NCI-H2227 (cell line): ENCODE data around the gene THAP5.
A peak's percentile ranks its signal among the peaks of the same experiment; 100 is the strongest.
"Not testable (repeated sequence)": the region's sequence is repeated elsewhere in the genome, so short reads cannot be mapped to it uniquely, and the experiment has no call there.

Experiments used
- DNase-seq: peaks from one replicate; lab custom pipeline; 2025; ENCODE audit not compliant: unreplicated experiment; lab: John Stamatoyannopoulos, UW

THAP5 gene

GRCh38 chr7:108585843-108586242, 16.3 kb upstream of the THAP5 start:
- DNase-seq: no peak

DNA sequence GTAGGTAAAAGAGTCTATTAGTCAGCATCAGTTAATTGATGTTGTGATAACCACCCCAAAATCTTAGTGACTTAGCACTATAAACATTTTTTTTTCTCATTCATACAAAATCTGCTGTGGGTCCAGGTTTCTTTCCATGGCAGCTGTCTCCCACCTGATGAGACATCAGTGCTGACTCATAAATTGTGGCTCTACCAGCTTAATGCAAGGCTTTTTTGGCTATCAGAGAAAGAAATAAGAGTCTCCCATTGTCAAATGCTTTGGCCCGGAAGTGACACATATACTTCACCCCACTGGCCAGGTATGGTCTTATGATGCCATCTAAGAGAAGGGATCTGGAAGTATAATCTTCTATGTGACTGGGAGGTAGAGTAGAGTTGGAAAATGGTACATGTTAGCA, 14.7 kb upstream of the THAP5 start:
- DNase-seq: no peak

- DNase-seq: no peak
Observed at GRCh38 chr7:108581655-108582491, 12.4 kb upstream of the THAP5 start.

- no peak for DNase-seq
Observed at GRCh38 chr7:108580298-108580697, 10.8 kb upstream of the THAP5 start.

DNA sequence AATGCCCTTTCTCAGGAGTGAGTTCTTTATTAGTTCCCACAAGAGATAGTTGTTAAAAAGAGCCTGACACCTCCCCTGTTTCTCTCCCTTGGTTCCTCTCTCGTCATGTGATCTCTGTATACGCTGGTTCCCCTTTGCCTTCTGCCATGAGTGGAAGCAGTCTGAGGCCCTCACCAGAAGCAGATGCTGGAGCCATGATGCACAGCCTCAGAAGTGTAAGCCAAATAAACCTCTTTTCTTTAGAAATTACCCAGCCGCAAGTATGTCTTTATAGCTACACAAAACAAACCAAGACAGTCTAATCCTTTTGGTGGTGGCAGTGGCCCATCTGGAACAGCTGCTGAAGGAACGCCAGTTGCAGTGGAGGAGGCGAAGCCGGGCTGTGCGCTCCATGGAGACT, 9.4 kb upstream of the THAP5 start:
- DNase-seq: no peak

GRCh38 chr7:108576116-108576515, 6.6 kb upstream of the THAP5 start:
- DNase-seq: no peak

GRCh38 chr7:108575156-108575555, 5.7 kb upstream of the THAP5 start:
- no peak for DNase-seq

- DNase-seq: no peak
Observed at GRCh38 chr7:108572480-108572879, 3.0 kb upstream of the THAP5 start.

GRCh38 chr7:108570146-108570755, 745 bp upstream of the THAP5 start:
- DNase-seq: peak; percentile 49

GRCh38 chr7:108568801-108569380, 615 bp downstream of the THAP5 start:
- DNase-seq: no peak

DNA sequence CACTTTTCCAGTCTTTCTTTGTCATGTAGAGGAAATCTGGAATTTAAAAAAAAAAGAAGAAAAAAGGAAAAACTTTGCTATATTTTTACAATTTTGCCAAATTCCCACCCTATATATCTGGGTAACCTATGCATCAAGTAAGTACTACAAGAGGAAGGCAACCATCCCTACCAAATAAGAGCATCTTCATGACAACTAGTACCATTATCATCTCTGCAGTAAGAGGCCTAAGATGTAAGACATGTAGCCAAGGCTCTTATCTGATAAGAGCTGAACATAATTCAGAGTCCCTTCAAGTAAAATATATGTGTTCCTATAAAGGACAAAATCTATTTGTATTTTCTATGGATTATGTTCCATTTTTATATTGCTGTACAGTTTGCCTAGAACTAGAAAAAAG, 3.5 kb downstream of the THAP5 start:
- no peak for DNase-seq

- no peak for DNase-seq
Observed at GRCh38 chr7:108561047-108561619, 8.4 kb downstream of the THAP5 start.

- DNase-seq: no peak
Observed at GRCh38 chr7:108559253-108559652, 10.3 kb downstream of the THAP5 start.

DNA sequence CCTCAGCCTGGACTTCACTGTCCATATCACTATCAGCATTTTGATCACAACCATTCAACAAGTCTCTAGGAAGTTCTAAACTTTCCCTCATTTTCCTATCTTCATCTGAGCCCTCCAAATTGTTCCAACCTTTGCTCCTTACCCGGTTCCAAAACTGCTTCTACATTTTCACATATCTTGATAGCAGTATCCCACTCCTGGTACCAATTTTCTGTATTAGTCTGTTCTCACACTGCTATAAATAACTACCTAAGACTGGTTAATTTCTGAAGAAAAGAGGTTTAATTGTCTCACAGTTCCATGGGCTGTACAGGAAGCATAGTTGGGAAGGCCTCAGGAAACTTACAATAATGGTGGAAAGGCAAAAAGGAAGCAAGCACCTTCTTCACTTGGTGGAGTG, 11.9 kb downstream of the THAP5 start:
- DNase-seq: no peak

DNA sequence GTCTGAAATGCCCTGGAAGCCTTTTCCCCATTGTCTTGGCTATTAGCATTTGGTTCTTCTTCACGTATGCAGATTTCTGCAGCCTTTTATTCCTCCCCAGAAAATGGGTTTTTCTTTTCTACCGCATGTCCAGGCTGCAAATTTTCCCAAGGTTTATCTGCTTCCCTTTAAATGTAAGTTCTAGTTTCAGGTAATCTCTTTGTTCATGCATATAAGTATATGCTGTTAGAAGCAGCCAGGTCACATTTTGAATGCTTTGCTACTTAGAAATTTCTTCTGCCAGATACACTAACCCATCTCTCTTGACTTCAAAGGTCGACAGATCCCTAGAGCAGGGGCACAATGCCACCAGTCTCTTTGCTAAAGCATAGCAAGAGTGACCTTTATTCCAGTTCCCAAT, 12.3 kb downstream of the THAP5 start:
- no peak for DNase-seq

DNA sequence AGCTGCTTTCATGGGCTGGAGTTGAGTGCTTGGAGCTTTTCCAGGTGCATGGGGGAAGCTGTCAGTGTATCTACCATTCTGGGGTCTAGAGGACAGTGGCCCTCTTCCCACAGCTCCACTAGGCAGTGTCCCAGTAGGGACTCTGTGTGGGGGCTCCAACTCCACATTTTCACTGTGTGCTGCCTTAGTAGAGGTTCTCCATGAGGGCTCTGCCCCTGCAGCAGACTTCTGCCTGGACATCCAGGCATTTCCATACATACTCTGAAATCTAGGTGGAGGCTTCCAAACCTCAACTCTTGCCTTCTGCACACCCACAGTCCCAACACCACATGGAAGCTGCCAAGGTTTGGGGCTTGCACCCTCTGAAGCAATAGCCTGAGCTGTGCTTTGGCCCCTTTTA, 12.8 kb downstream of the THAP5 start:
- DNase-seq: not testable (repeated sequence)

DNA sequence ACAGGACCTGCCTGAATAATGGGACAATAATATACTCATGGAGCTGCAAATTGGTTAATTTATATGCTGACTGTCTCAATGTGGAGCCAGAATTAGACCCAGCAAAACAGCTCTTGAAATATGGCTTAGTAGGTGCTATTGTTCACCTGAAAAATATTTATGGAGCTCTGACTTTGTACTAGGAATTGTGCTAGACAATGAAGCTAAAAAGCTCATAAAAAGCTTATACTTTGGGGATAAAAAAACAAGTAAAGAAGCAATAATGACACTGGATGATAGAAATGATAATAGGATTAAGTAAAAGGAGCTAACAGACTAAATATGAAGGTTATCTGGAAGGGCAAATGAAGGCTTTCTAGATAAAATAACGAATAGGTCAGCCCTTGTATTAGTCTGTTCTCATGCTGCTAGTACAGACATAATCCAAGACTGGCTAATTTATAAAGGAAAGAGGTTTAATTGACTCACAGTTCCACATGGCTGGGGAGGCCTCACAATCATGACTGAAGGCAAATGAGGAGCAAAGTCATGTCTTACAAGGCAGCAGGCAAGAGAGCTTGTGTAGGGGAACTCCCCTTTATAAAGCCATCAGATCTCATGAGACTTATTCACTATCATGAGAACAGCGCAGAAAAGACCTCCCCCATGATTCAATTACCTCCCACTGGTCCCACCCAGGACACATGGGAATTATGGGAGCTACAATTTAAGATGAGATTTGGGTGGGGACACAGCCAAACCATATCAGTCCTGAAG, 21.2 kb downstream of the THAP5 start:
- not testable (repeated sequence) for DNase-seq

- no peak for DNase-seq
Observed at GRCh38 chr7:108541478-108541877, 28.0 kb downstream of the THAP5 start.

GRCh38 chr7:108538685-108539084, 30.8 kb downstream of the THAP5 start:
- DNase-seq: not testable (repeated sequence)

- DNase-seq: not testable (repeated sequence)
Observed at GRCh38 chr7:108538236-108538635, 31.3 kb downstream of the THAP5 start.

DNA sequence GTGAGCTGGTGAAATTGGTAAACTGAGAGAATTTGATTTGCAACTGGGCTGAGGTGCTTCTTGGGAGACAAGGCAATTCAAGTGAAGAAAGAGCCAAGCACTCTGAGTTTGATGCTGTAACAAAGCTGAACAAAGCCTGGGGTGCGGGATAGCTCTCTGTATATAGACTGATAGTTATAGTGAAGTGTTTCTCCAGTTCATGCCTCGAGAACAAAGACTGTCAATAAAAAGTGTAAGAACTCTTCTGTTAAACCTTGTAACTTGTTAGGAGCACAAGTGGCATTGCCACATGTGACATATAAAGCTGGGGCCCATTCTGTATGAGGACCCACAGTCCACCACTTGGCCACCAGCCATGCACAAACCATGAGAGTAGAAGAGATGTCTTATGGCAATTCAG, 32.3 kb downstream of the THAP5 start:
- DNase-seq: no peak
